ENCODE measurements around the gene NEB.

NEB gene

GRCh38 chr2:151570191-151570590, 164.1 kb downstream of the NEB start:
- TF ChIP-seq EZH2 (optimal IDR thresholded peaks at IDR 0.05; ENCODE audit: low read depth, low read length) (no peak), CTCF (IDR thresholded peaks at IDR 0.05; ENCODE audit: low read length) (no peak)
- H3K9me2 ChIP-seq (replicated peaks; ENCODE audit: insufficient read depth, low read length): no peaks in the 10 kb centered on the region
- no peaks in the 10 kb centered on the region for H3K36me3 ChIP-seq (replicated peaks; ENCODE audit: insufficient read depth, low read length)
- H4K20me1 ChIP-seq (ENCODE audit: insufficient read depth, low read length): no peaks in the 10 kb centered on the region
- no peaks in the 10 kb centered on the region for H3F3A ChIP-seq (ENCODE audit: insufficient read depth, low read length)
- no peaks in the 10 kb centered on the region for H3K27me3 ChIP-seq (replicated peaks; ENCODE audit: insufficient read depth, low read length)
- no peaks in the 10 kb centered on the region for H3K79me2 ChIP-seq (ENCODE audit: low read length)
- no peak overlapping the region for H3K27ac ChIP-seq (ENCODE audit: low read length)
- no peaks in the 10 kb centered on the region for H3K9me3 ChIP-seq (replicated peaks; ENCODE audit: insufficient read depth, low read length)
- H2AFZ ChIP-seq (ENCODE audit: low read length): no peak overlapping the region
- H3K4me1 ChIP-seq (ENCODE audit: low read length): no peaks in the 10 kb centered on the region
- no peak overlapping the region for H3K9ac ChIP-seq (ENCODE audit: low read length)
- DNase-seq: no peak
- H3K4me3 ChIP-seq (ENCODE audit: low read length): no peak overlapping the region
- no peak overlapping the region for H3K4me2 ChIP-seq (ENCODE audit: low read depth, low read length)

GRCh38 chr2:151569167-151569566, 165.1 kb downstream of the NEB start:
- no peak overlapping the region for H3K27ac ChIP-seq (ENCODE audit: low read length)
- no peaks in the 10 kb centered on the region for H3K9me3 ChIP-seq (replicated peaks; ENCODE audit: insufficient read depth, low read length)
- no peak overlapping the region for H3K4me2 ChIP-seq (ENCODE audit: low read depth, low read length)
- H3K4me1 ChIP-seq (ENCODE audit: low read length): no peaks in the 10 kb centered on the region
- no peaks in the 10 kb centered on the region for H3K27me3 ChIP-seq (replicated peaks; ENCODE audit: insufficient read depth, low read length)
- DNase-seq: no peak
- H3K9me2 ChIP-seq (replicated peaks; ENCODE audit: insufficient read depth, low read length): no peaks in the 10 kb centered on the region
- H3F3A ChIP-seq (ENCODE audit: insufficient read depth, low read length): no peaks in the 10 kb centered on the region
- no peak overlapping the region for H3K4me3 ChIP-seq (ENCODE audit: low read length)
- no peak overlapping the region for H3K9ac ChIP-seq (ENCODE audit: low read length)
- H3K36me3 ChIP-seq (replicated peaks; ENCODE audit: insufficient read depth, low read length): no peaks in the 10 kb centered on the region
- H4K20me1 ChIP-seq (ENCODE audit: insufficient read depth, low read length): no peaks in the 10 kb centered on the region
- H2AFZ ChIP-seq (ENCODE audit: low read length): no peak overlapping the region
- TF ChIP-seq CTCF (IDR thresholded peaks at IDR 0.05; ENCODE audit: low read length) (no peak), EZH2 (optimal IDR thresholded peaks at IDR 0.05; ENCODE audit: low read depth, low read length) (no peak), EZH2phosphoT487 (IDR thresholded peaks at IDR 0.05; ENCODE audit: low read length) (no peak)
- no peaks in the 10 kb centered on the region for H3K79me2 ChIP-seq (ENCODE audit: low read length)

GRCh38 chr2:151568501-151568900, 165.8 kb downstream of the NEB start:
- Histone ChIP-seq H3K9ac (ENCODE audit: low read length) (no peak overlapping the region), H3K36me3 (replicated peaks; ENCODE audit: insufficient read depth, low read length) (no peaks in the 10 kb centered on the region), H2AFZ (ENCODE audit: low read length) (no peak overlapping the region), H3K4me3 (ENCODE audit: low read length) (no peak overlapping the region), H3K4me1 (ENCODE audit: low read length) (no peaks in the 10 kb centered on the region), H3K9me2 (replicated peaks; ENCODE audit: insufficient read depth, low read length) (no peaks in the 10 kb centered on the region), H3K9me3 (replicated peaks; ENCODE audit: insufficient read depth, low read length) (no peaks in the 10 kb centered on the region), H4K20me1 (ENCODE audit: insufficient read depth, low read length) (no peaks in the 10 kb centered on the region), H3K27me3 (replicated peaks; ENCODE audit: insufficient read depth, low read length) (no peaks in the 10 kb centered on the region), H3K27ac (ENCODE audit: low read length) (no peak overlapping the region), H3K4me2 (ENCODE audit: low read depth, low read length) (no peak overlapping the region), H3F3A (ENCODE audit: insufficient read depth, low read length) (no peaks in the 10 kb centered on the region), H3K79me2 (ENCODE audit: low read length) (no peaks in the 10 kb centered on the region)
- no peak for TF ChIP-seq CTCF (IDR thresholded peaks at IDR 0.05; ENCODE audit: low read length)
- DNase-seq: no peak

- H3K9me2 ChIP-seq (replicated peaks; ENCODE audit: insufficient read depth, low read length): no peaks in the 10 kb centered on the region
- TF ChIP-seq EZH2 (optimal IDR thresholded peaks at IDR 0.05; ENCODE audit: low read depth, low read length) (no peak), CTCF (IDR thresholded peaks at IDR 0.05; ENCODE audit: low read length) (no peak), EZH2phosphoT487 (IDR thresholded peaks at IDR 0.05; ENCODE audit: low read length) (no peak)
- H3K4me3 ChIP-seq (ENCODE audit: low read length): no peak overlapping the region
- H3K27me3 ChIP-seq (replicated peaks; ENCODE audit: insufficient read depth, low read length): no peaks in the 10 kb centered on the region
- no peak overlapping the region for H3K4me2 ChIP-seq (ENCODE audit: low read depth, low read length)
- no peaks in the 10 kb centered on the region for H3K9me3 ChIP-seq (replicated peaks; ENCODE audit: insufficient read depth, low read length)
- no peak overlapping the region for H3K27ac ChIP-seq (ENCODE audit: low read length)
- no peaks in the 10 kb centered on the region for H3K4me1 ChIP-seq (ENCODE audit: low read length)
- no peaks in the 10 kb centered on the region for H3K79me2 ChIP-seq (ENCODE audit: low read length)
- no peak for DNase-seq
- no peak overlapping the region for H2AFZ ChIP-seq (ENCODE audit: low read length)
- no peak overlapping the region for H3K9ac ChIP-seq (ENCODE audit: low read length)
- no peaks in the 10 kb centered on the region for H4K20me1 ChIP-seq (ENCODE audit: insufficient read depth, low read length)
- no peaks in the 10 kb centered on the region for H3F3A ChIP-seq (ENCODE audit: insufficient read depth, low read length)
- H3K36me3 ChIP-seq (replicated peaks; ENCODE audit: insufficient read depth, low read length): no peaks in the 10 kb centered on the region
These were observed 167.3 kb downstream of the NEB start for GRCh38 chr2:151567006-151567405.

Measured in MM.1S (cell line).